A549 (cell line): ENCODE data around the gene ARL14. TPM values are rescaled to one million over a fixed set of nuclear protein-coding genes. Genes with fewer than 3 reads are reported as not detected.

ENCODE experiments used
- ATAC-seq, 2 experiments: fragments of 200-7000 bp in 1 of 2; fragments of >200 bp in 1 of 2; cut with Nextera tagmentation in 1 of 2; cut with Tn5 transposase in 1 of 2; 3 replicates each; pipeline versions ENCODE4 v1.8.0 to v1.9.1; 2018 to 2020; ENCODE audit warnings: mild to moderate bottlenecking in 1 of 2, moderate library complexity in 1 of 2
- CTCF ChIA-PET: fragments of 300-600 bp; sonication (Branson Sonifier 250); formaldehyde crosslinking; extraction: SDS; loops from one replicate; lab custom pipeline; 2021; ENCODE audit warnings: antibody characterized with exemption, inconsistent platforms; lab: Yijun Ruan, JAX
- POLR2A ChIA-PET: fragments of 350-600 bp; formaldehyde crosslinking; extraction: SDS; loops from one replicate; lab custom pipeline; 2021; ENCODE audit warnings: antibody characterized with exemption, inconsistent platforms; lab: Yijun Ruan, JAX
- DNase-seq, 2 experiments: peaks; one replicate each; pipeline versions ENCODE4 v3.0.0 to v3.0.0-alpha.2; 2011 to 2016; ENCODE audit warnings: low read depth in 1 of 2, low spot score in 1 of 2
- FAIRE-seq: peaks from 2 replicates; lab custom pipeline; 2011; peaks lifted over from hg19 to GRCh38; lab: Jason Lieb, UNC
- H3K27ac ChIP-seq, 2 experiments: fragments of >200 bp; sonication (Bioruptor Twin); formaldehyde crosslinking; 3 replicates each; pipeline ENCODE4 v1.5.1; 2016 to 2017
- H3K4me1 ChIP-seq: fragments of >200 bp; sonication (Bioruptor Twin); formaldehyde crosslinking; 3 replicates; pipeline ENCODE4 v1.6.1; 2016
- H3K4me2 ChIP-seq: fragments of >200 bp; sonication (Bioruptor Twin); formaldehyde crosslinking; 3 replicates; pipeline ENCODE4 v1.6.1; 2016
- H3K4me3 ChIP-seq: fragments of >200 bp; sonication (Bioruptor Twin); formaldehyde crosslinking; 3 replicates; pipeline ENCODE4 v1.5.1; 2016
- H3K9me3 ChIP-seq: fragments of >200 bp; sonication (Bioruptor Twin); formaldehyde crosslinking; 3 replicates; pipeline ENCODE4 v1.6.1; 2016
- CBX2 ChIP-seq: fragments of 200-600 bp; sonication (generic); IDR thresholded peaks from 2 replicates; pipeline ENCODE4 v1.6.1; 2016; ENCODE audit warnings: low read depth, mild to moderate bottlenecking, borderline replicate concordance
- CHD2 ChIP-seq: fragments of 150-350 bp; IDR thresholded peaks from 2 replicates; pipeline ENCODE4 v1.6.1; 2014; ENCODE audit warnings: low read length; ENCODE audit not compliant: partially characterized antibody
- CHD4 ChIP-seq: fragments of 200-600 bp; sonication (generic); IDR thresholded peaks from 2 replicates; pipeline ENCODE4 v1.6.1; 2016; ENCODE audit warnings: antibody characterized with exemption, mild to moderate bottlenecking, borderline replicate concordance
- CTCF ChIP-seq: fragments of >200 bp; sonication (Bioruptor Twin); formaldehyde crosslinking; IDR thresholded peaks from 3 replicates; pipeline ENCODE4 v1.5.1; 2016
- FOSB ChIP-seq: fragments of 250-450 bp; sonication (Bioruptor Pico); IDR thresholded peaks from 2 replicates; pipeline ENCODE4 v1.5.0; 2020; ENCODE audit warnings: mild to moderate bottlenecking, moderate library complexity
- FOSL2 ChIP-seq, 2 experiments: fragments of 450-650 bp in 1 of 2; fragments of >200 bp in 1 of 2; sonication (Bioruptor Twin) in 1 of 2; formaldehyde crosslinking; IDR thresholded peaks; 2 replicates each; pipeline versions ENCODE4 v1.5.0 to v1.6.1; 2016 to 2020; ENCODE audit warnings: mild to moderate bottlenecking in 1 of 2, moderate library complexity in 1 of 2
- HES2 ChIP-seq: fragments of >200 bp; sonication (Bioruptor Twin); formaldehyde crosslinking; IDR thresholded peaks from 2 replicates; pipeline ENCODE4 v1.6.1; 2016
- HEYL ChIP-seq: fragments of 250-450 bp; sonication (Bioruptor Pico); IDR thresholded peaks from 2 replicates; pipeline ENCODE4 v1.8.0; 2021; ENCODE audit warnings: mild to moderate bottlenecking, moderate library complexity
- JUN ChIP-seq, 2 experiments: fragments of >200 bp; sonication (Bioruptor Twin); formaldehyde crosslinking; IDR thresholded peaks; 2 replicates in 1 of 2; 3 replicates in 1 of 2; pipeline ENCODE4 v1.6.1; 2016 to 2017
- KDM1A ChIP-seq: fragments of 200-600 bp; sonication (generic); IDR thresholded peaks from 2 replicates; pipeline ENCODE4 v1.6.1; 2016; ENCODE audit warnings: low read depth, mild to moderate bottlenecking
- NFE2L2 ChIP-seq: fragments of 150-350 bp; conservative IDR thresholded peaks from 2 replicates; pipeline ENCODE4 v1.6.1; 2014; ENCODE audit warnings: low read length
- PHF8 ChIP-seq: fragments of 200-600 bp; sonication (generic); IDR thresholded peaks from 2 replicates; pipeline ENCODE4 v1.6.1; 2016; ENCODE audit warnings: low read depth, mild to moderate bottlenecking, antibody characterized with exemption, moderate library complexity, borderline replicate concordance
- SREBF2 ChIP-seq: fragments of 450-650 bp; IDR thresholded peaks from 2 replicates; pipeline ENCODE4 v1.6.1; 2014; ENCODE audit warnings: mild to moderate bottlenecking, moderate library complexity
- ZC3H11A ChIP-seq: fragments of 450-650 bp; IDR thresholded peaks from 2 replicates; pipeline ENCODE4 v1.6.1; 2014; ENCODE audit warnings: antibody characterized with exemption, mild to moderate bottlenecking
- WGBS: methylation state at CpG from one replicate; pipeline ENCODE4 v1.1.6; 2017; ENCODE audit errors: missing lambda C conversion rate; 5-methylcytosine and 5-hydroxymethylcytosine counted together
- polyA plus RNA-seq, 4 experiments: library from polyadenylated mRNA; depleted of rRNA in 3 of 4; stranded (reverse); fragments of >200 nt; fragmentation: RNase III in 1 of 4; extraction: RNeasy Plus Mini Kit Qiagen cat#74134 plus additional on column Dnase treatment in 1 of 4; gene quantifications; 2 replicates in 3 of 4; 3 replicates in 1 of 4; pipeline ENCODE4 v1.2.3, GENCODE V29; 2011 to 2017

ARL14 gene
- polyA plus RNA-seq, 2 of the 4 experiments (the other 2 are of a cell fraction): 0.14 to 0.44 TPM

- H3K27ac ChIP-seq: no peak overlapping the region
- H3K4me2 ChIP-seq: peak overlapping the region; percentile 17; the same call in 1 of the 3 replicates
- TF ChIP-seq FOSL2 (IDR thresholded peaks at IDR 0.05): no peak
- TF ChIP-seq FOSL2 (CRISPR knock-in tag; IDR thresholded peaks at IDR 0.05): no peak
- TF ChIP-seq CBX2: no peak
- TF ChIP-seq CTCF: no peak
- TF ChIP-seq HES2: no peak
- TF ChIP-seq SREBF2: no peak
- TF ChIP-seq PHF8: no peak
- no peak for TF ChIP-seq KDM1A
- CTCF ChIA-PET: interaction anchor here (1.0 to 2.7 kb wide), 2 partner anchors 11 to 12 kb away, joined by 3 to 8 read pairs; no protein-coding TSS in a partner anchor
- POLR2A ChIA-PET: no interaction called here
- H3K9me3 ChIP-seq: no peaks in the 10 kb centered on the region
- DNase-seq: no peak
- FAIRE-seq: peak; percentile 39
- H3K4me1 ChIP-seq: peaks cover 10% of the 10 kb centered on the region; the same call in 2 of the 3 replicates
- WGBS: 93% methylated on average over 1 of the region's 1 CpG
- ATAC-seq: no peak; a peak in 1 of 6 replicates
- H3K4me3 ChIP-seq: no peak overlapping the region
These were observed 20.8 kb downstream of the ARL14 start for GRCh38 chr3:160697637-160698380.

- H3K4me2 ChIP-seq: no peak overlapping the region
- ATAC-seq: no peak
These were observed 21.7 kb downstream of the ARL14 start for GRCh38 chr3:160698599-160699195.

GRCh38 chr3:160701490-160701889 lies 24.5 kb downstream of the ARL14 start:
- Histone ChIP-seq H3K4me3 (no peak overlapping the region), H3K9me3 (no peaks in the 10 kb centered on the region), H3K27ac (no peak overlapping the region), H3K4me2 (no peak overlapping the region), H3K4me1 (peaks cover 10% of the 10 kb centered on the region; the same call in 2 of the 3 replicates)
- TF ChIP-seq ZC3H11A (no peak), CTCF (no peak), CHD4 (no peak), FOSB (no peak), NFE2L2 (no peak), CHD2 (no peak), JUN (IDR thresholded peaks at IDR 0.05) (no peak), HEYL (CRISPR knock-in tag) (no peak)
- DNase-seq (no peak), ATAC-seq (no peak), FAIRE-seq (no peak)
- 14% methylated on average over 1 of the region's 1 CpG for WGBS
- ChIA-PET POLR2A (no interaction called here), CTCF (interaction anchor here (1.0 kb wide), 1 partner anchor 240 kb away, joined by 3 read pairs; no protein-coding TSS in a partner anchor)

More at GRCh38 chr3:160698599-160699195, 21.7 kb downstream of the ARL14 start:
- POLR2A ChIA-PET: no interaction called here
- 90% methylated on average over 1 of the region's 1 CpG for whole genome bisulfite sequencing
- no peak for FAIRE-seq
- H3K9me3 ChIP-seq: no peaks in the 10 kb centered on the region
- TF ChIP-seq FOSL2 (IDR thresholded peaks at IDR 0.05): no peak
- no peak for TF ChIP-seq FOSL2 (CRISPR knock-in tag; IDR thresholded peaks at IDR 0.05)
- CTCF ChIA-PET: interaction anchor here (1.0 to 2.7 kb wide), 2 partner anchors 10 to 13 kb away, joined by 3 to 8 read pairs; no protein-coding TSS in a partner anchor
- no peak overlapping the region for H3K27ac ChIP-seq
- DNase-seq: no peak
- peaks cover 10% of the 10 kb centered on the region; the same call in 2 of the 3 replicates for H3K4me1 ChIP-seq
- no peak overlapping the region for H3K4me3 ChIP-seq
